HG02678 (cell line): Measurements from ENCODE around the gene MRC2.

Source experiments
- ATAC-seq: cut with Tn5 transposase; IDR thresholded peaks from one replicate; pipeline ENCODE4 v1.9.1; 2021; ENCODE audit warnings: mild to moderate bottlenecking, moderate library complexity; ENCODE audit not compliant: unreplicated experiment

The MRC2 gene

GRCh38 chr17:62631936-62632924 is 4.8 kb downstream of the MRC2 start:
- ATAC-seq = no peak

- no peak for ATAC-seq
These were observed 10.3 kb downstream of the MRC2 start for GRCh38 chr17:62637809-62638208.

GRCh38 chr17:62641153-62641552 is 13.7 kb downstream of the MRC2 start:
- ATAC-seq = no peak

- no peak for ATAC-seq
These were observed 14.5 kb downstream of the MRC2 start for GRCh38 chr17:62641951-62642350.

GRCh38 chr17:62643496-62643895 is 16.0 kb downstream of the MRC2 start:
- no peak for ATAC-seq

GRCh38 chr17:62644487-62645173 is 17.2 kb downstream of the MRC2 start:
- no peak for ATAC-seq

GRCh38 chr17:62648251-62648955 is 20.9 kb downstream of the MRC2 start:
- no peak for ATAC-seq

GRCh38 chr17:62648956-62649294 is 21.5 kb downstream of the MRC2 start:
- no peak for ATAC-seq

GRCh38 chr17:62649570-62649969 is 22.1 kb downstream of the MRC2 start:
- ATAC-seq = no peak

GRCh38 chr17:62650587-62650986 is 23.1 kb downstream of the MRC2 start:
- no peak for ATAC-seq

- ATAC-seq = no peak
These were observed 25.0 kb downstream of the MRC2 start for GRCh38 chr17:62652251-62653001.

- ATAC-seq = peak; percentile 90
These were observed 25.7 kb downstream of the MRC2 start for GRCh38 chr17:62653002-62653825.

- no peak for ATAC-seq
These were observed 26.6 kb downstream of the MRC2 start for GRCh38 chr17:62653826-62654761.

- no peak for ATAC-seq
These were observed 28.2 kb downstream of the MRC2 start for GRCh38 chr17:62655656-62656055.

GRCh38 chr17:62656446-62656845 is 29.0 kb downstream of the MRC2 start:
- no peak for ATAC-seq

- ATAC-seq = no peak
These were observed 29.7 kb downstream of the MRC2 start for GRCh38 chr17:62657145-62657665.

GRCh38 chr17:62657690-62658089 is 30.2 kb downstream of the MRC2 start:
- ATAC-seq = no peak

GRCh38 chr17:62658136-62658920 is 30.9 kb downstream of the MRC2 start:
- no peak for ATAC-seq
